Measurements from ENCODE around the gene KRT80. TPM values are rescaled to one million over a fixed set of nuclear protein-coding genes. Genes with fewer than 3 reads are reported as not detected.
A peak's percentile ranks its signal among the peaks of the same experiment; 100 is the strongest.

Gene KRT80
- total RNA-seq, 2 experiments from 2014 or later, result not detected

DNA sequence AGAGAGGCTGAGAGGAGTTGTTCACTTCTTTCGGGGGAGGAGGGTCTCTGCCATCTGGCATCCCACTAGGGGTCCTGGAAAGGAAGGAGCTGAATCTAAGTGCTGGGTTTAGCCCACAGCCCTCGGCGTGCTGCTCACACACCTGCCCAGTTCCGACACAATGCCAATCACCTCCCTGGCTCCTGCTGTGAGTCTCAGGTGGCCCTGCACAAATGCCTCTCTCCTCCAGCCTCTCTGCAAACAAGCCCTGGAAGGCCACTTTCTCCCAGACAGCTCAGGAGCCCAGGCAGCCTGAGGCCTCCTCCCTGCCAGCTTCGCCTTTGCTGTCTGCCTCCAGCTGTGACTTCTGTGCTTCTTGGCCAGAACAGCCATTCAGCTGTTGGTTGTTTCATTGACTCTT, 61.1 kb downstream of the KRT80 start:
- H3K4me3 Mint-ChIP-seq, result no peak overlapping the region
- H3K27ac Mint-ChIP-seq, result no peak overlapping the region
- intact Hi-C loops (cut with DNase I, micrococcal nuclease), result no loop called here
- no peaks in the 10 kb centered on the region for H3K36me3 Mint-ChIP-seq (ENCODE audit: low read depth)
- ATAC-seq (no peak), DNase-seq (no peak)
- peaks cover 13% of the 10 kb centered on the region for H3K27me3 Mint-ChIP-seq
- no peaks in the 10 kb centered on the region for H3K9me3 Mint-ChIP-seq (ENCODE audit: low read depth)
- POLR2A ChIA-PET, result no interaction called here
- CTCF ChIA-PET, result interaction anchor here (1.5 kb wide), 1 partner anchor 9 kb away, joined by 3 read pairs; no protein-coding TSS in a partner anchor
- H3K4me1 Mint-ChIP-seq, result no peaks in the 10 kb centered on the region

DNA sequence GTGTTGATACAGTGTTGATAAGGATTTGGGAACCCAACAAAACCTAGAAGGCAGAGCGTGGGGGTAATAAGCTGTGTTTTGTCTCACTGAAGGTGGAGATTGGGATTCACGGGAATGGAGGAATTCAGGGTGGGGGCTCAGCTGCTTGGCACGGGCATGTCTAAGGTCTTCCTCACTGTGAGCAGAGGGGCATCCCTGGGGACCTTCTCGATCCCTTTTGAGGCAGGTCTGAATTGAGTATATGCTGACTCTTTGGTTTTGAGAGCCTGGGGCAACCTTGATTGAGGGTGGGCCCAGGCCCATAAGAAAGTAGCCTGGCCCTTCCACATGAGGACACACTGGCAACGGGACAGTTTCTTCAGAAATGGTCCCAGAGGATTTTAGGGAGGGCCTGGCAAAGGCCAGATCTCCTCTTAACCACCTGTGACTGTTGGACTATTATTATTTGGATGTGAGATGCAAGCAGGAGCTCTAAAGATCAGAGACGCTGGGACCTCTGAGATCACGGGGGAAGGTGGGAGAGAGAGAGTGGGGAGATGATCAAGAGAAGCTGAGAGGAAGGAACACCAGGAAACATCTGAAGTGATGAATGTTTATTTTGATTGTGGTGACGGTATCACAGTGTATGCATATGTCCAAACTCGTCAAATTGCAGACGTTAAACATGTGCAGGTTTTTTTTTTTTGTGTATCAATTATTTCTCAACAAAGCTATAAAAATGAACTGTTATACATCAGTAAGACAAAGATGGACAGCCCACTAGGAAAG, 63.9 kb downstream of the KRT80 start:
- Mint-ChIP-seq H3K27ac (no peak overlapping the region), H3K4me1 (no peaks in the 10 kb centered on the region), H3K36me3 (ENCODE audit: low read depth) (no peaks in the 10 kb centered on the region), H3K9me3 (ENCODE audit: low read depth) (no peaks in the 10 kb centered on the region), H3K27me3 (peaks cover 15% of the 10 kb centered on the region), H3K4me3 (no peak overlapping the region)
- ATAC-seq (no peak), DNase-seq (no peak)
- CTCF ChIA-PET, result interaction anchor here (0.6 to 1.6 kb wide), 3 partner anchors 9 to 12 kb away, joined by 3 to 9 read pairs (median 6); no protein-coding TSS in a partner anchor
- POLR2A ChIA-PET, result no interaction called here
- intact Hi-C loops (cut with DNase I, micrococcal nuclease), result no loop called here

DNA sequence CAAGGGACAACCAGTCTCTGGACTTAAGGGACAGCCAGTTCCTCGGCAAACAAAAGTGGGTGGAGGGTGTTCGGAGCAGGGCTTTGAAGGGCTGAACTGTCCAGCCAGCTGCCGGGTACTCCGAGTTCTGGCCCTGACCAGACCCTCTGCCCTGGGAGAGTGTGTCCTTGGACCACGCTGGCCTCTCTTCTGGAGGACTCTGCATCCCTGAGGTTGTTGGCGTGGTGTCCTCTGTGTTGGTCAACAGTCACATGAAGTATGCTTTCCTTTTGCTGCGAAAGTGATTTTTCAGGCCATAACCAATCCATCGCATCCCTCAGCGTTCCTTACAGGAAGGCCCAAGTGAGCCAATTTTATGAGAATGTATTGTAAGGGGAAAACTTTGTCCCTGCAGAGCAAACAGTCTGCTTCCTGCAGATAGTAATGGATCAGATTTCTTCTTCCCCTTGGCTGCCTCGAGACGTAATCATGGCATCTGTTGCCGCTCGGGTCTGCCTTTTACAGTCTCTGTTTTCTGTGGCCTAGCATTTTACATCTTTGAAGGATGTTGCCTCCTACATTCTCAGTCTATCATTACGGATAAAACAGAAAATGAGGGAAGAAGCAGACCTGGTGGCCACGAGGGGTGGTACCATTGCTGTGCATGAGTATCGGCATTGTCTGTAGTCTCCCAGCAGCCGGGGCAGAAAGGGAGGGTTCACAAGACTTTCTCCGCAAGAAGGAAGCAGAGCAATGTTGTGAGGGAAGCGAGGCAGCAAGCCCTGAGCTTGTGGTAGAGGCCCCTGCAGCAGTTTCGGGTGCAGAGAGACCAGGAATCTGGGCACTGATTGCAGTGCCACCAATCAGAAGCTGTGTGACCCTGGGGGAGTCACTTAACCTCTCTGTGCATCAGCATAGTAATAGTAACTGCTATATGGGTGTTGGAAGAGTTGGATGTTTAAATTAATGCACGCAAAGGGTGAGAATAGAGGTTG, 64.9 kb downstream of the KRT80 start:
- Mint-ChIP-seq H3K9me3 (ENCODE audit: low read depth) (no peaks in the 10 kb centered on the region), H3K4me3 (no peak overlapping the region), H3K27me3 (peaks cover 15% of the 10 kb centered on the region), H3K4me1 (no peaks in the 10 kb centered on the region), H3K27ac (no peak overlapping the region), H3K36me3 (ENCODE audit: low read depth) (no peaks in the 10 kb centered on the region)
- ATAC-seq, result no peak
- intact Hi-C loops (cut with DNase I, micrococcal nuclease), result no loop called here
- no peak for DNase-seq
- CTCF ChIA-PET, result interaction anchor here (1.0 to 1.6 kb wide), 3 partner anchors 8 to 11 kb away, joined by 3 to 9 read pairs (median 6); no protein-coding TSS in a partner anchor
- POLR2A ChIA-PET, result no interaction called here

DNA sequence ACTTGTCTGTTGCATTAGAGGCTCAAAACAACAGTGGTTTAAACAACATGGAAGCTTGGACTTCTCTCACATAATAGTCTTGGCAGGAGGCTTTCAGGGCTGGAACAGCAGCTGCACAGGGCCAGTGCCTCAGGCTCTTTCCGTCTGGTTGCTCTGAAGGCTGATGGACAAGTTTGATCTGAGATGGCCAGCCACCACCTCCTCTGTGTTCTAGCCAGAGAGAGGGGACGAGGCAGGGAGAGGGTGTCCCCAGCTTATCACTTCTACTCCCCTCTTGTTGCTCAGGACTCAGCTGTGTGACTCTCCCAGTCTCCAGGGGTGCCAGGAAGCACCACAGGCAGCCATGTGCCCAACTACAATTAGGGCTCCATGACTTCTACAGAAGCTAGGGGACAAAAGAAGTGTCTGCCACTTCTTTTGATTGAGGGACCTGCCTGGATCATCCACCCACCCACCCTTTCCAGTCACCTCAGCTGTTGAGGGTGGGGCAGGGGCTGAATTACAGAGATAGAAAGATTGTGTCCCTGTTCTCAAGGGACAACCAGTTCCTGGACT, 65.7 kb downstream of the KRT80 start:
- Mint-ChIP-seq H3K27ac (no peak overlapping the region), H3K9me3 (ENCODE audit: low read depth) (no peaks in the 10 kb centered on the region), H3K36me3 (ENCODE audit: low read depth) (no peaks in the 10 kb centered on the region), H3K4me1 (no peaks in the 10 kb centered on the region), H3K27me3 (peaks cover 20% of the 10 kb centered on the region), H3K4me3 (no peak overlapping the region)
- ChIA-PET CTCF (interaction anchor here (0.5 to 3.8 kb wide), 5 partner anchors 10 to 364 kb away, joined by 3 to 22 read pairs (median 3); no protein-coding TSS in a partner anchor), POLR2A (no interaction called here)
- intact Hi-C loops (cut with DNase I, micrococcal nuclease), result no loop called here
- no peak for ATAC-seq
- no peak for DNase-seq

DNA sequence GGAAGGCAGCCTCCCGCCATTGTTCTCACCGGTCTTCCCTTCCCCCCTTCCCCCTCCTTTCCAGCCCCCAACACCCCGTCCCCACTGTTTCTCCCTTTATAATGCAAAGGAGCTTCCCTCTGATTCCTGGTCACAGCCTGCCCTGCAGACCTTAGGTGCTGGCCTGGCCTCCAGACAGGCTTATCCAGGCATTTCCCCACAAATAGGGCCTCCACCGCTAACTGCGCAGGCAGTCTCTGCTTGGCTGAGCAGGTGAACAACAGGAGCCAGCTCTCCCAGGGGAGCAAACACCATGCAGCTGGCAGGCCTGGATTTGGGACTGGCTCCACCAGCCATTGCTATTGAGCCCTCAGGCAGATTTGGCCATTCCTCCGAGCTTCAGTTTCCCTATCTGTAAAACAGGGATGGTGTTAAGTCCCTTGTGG, 66.3 kb downstream of the KRT80 start:
- no peaks in the 10 kb centered on the region for H3K9me3 Mint-ChIP-seq (ENCODE audit: low read depth)
- H3K27ac Mint-ChIP-seq, result no peak overlapping the region
- ATAC-seq (no peak), DNase-seq (no peak)
- H3K4me3 Mint-ChIP-seq, result no peak overlapping the region
- H3K27me3 Mint-ChIP-seq, result peaks cover 24% of the 10 kb centered on the region
- CTCF ChIA-PET, result interaction anchor here (0.5 to 3.8 kb wide), 6 partner anchors 11 to 363 kb away, joined by 3 to 22 read pairs (median 3); no protein-coding TSS in a partner anchor
- POLR2A ChIA-PET, result interaction anchor here (0.5 kb wide), 1 partner anchor 51 kb away, joined by 3 read pairs; no protein-coding TSS in a partner anchor
- H3K4me1 Mint-ChIP-seq, result no peaks in the 10 kb centered on the region
- H3K36me3 Mint-ChIP-seq (ENCODE audit: low read depth), result no peaks in the 10 kb centered on the region
- intact Hi-C loops (cut with DNase I, micrococcal nuclease), result no loop called here

DNA sequence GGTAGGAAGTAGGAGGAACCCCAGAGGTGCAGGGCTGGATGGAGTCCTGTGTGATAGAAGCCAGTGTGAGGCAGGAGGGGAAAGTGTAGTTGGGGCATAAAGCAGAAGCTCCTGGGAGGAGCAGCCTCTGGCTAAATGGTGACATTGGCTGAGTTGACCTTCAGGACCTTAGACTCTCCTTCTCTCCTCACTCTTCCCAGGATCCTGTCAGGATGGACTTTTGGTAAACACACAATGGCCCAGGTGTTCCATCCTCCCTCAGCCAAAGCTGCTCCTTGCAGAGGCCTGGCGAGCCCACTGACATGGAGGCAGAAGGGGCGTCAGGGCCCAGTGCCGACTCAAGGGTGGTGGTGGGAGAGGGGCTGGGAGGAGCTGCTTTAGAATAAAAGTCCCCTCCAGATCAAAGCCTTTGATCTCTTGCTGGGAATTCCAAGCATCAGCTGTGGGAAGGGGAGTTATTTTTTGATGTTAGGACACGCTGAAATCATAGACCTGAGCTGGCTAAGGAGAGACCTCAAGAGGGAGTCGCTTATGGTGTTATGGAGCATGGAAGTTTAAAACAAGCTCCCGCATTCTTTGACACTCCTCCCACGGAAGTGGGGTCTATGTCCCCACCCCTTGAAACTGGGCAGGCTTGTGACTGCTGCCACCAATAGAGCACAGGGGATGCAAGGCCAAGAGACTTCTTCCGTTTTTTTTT, 68.2 kb downstream of the KRT80 start:
- no peak for DNase-seq
- CTCF ChIA-PET, result interaction anchor here (0.6 to 3.8 kb wide), 9 partner anchors 9 to 872 kb away, joined by 3 to 22 read pairs (median 3); no protein-coding TSS in a partner anchor
- no peaks in the 10 kb centered on the region for H3K36me3 Mint-ChIP-seq (ENCODE audit: low read depth)
- ATAC-seq, result no peak
- no peak overlapping the region for H3K27ac Mint-ChIP-seq
- intact Hi-C loops (cut with DNase I, micrococcal nuclease), result no loop called here
- H3K27me3 Mint-ChIP-seq, result peaks cover 25% of the 10 kb centered on the region
- POLR2A ChIA-PET, result no interaction called here
- peaks cover 11% of the 10 kb centered on the region for H3K4me1 Mint-ChIP-seq
- H3K4me3 Mint-ChIP-seq, result no peak overlapping the region
- H3K9me3 Mint-ChIP-seq (ENCODE audit: low read depth), result no peaks in the 10 kb centered on the region

DNA sequence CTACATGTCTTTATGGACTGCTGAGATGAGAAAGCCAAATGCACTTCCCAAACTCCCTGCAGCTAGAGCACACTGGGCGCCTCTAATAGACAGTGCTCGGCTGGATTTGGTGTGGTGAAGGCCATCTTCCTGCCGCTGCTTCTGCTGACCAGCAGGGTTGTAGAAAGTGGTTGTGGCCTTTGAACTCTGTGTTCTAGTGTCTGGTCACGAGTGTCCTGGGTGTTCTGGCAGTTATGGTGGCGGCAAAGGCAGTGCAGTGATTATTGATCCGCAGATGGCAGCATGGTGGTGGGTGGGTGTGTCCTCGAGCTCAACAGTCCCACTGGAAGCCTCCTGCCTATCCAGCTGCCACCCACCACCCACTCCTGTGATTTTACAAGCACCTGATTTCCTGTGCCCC, 68.9 kb downstream of the KRT80 start:
- Mint-ChIP-seq H3K36me3 (ENCODE audit: low read depth) (no peaks in the 10 kb centered on the region), H3K4me3 (no peak overlapping the region), H3K27ac (no peak overlapping the region), H3K9me3 (ENCODE audit: low read depth) (no peaks in the 10 kb centered on the region), H3K27me3 (peaks cover 25% of the 10 kb centered on the region), H3K4me1 (peaks cover 17% of the 10 kb centered on the region)
- DNase-seq (no peak), ATAC-seq (no peak)
- ChIA-PET CTCF (interaction anchor here (0.6 to 3.8 kb wide), 8 partner anchors 10 to 173 kb away, joined by 3 to 22 read pairs (median 4); no protein-coding TSS in a partner anchor), POLR2A (interaction anchor here (0.6 kb wide), 1 partner anchor 101 kb away, joined by 4 read pairs; no protein-coding TSS in a partner anchor)
- intact Hi-C loops (cut with DNase I, micrococcal nuclease), result no loop called here

DNA sequence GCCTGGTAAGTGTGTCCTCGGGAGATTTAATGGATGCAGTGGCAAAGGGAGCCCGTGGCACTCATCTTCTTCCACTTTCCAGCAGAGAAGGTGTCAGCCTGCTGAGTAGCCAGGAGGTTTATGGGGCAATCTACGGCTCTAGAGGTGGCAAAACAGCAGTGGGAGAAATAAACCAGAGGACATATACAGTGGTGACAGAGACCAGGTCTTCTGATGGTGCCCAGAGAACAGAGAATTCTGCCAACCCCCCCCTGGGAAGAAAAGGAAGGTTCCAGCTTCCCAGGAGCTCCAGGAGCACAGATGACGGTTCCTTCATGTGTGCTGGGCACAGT, 69.3 kb downstream of the KRT80 start:
- Mint-ChIP-seq H3K4me3 (no peak overlapping the region), H3K27me3 (peaks cover 25% of the 10 kb centered on the region), H3K36me3 (ENCODE audit: low read depth) (no peaks in the 10 kb centered on the region), H3K27ac (no peak overlapping the region), H3K4me1 (peaks cover 17% of the 10 kb centered on the region), H3K9me3 (ENCODE audit: low read depth) (no peaks in the 10 kb centered on the region)
- CTCF ChIA-PET, result interaction anchor here (0.5 to 3.8 kb wide), 9 partner anchors 10 to 172 kb away, joined by 3 to 23 read pairs (median 3); no protein-coding TSS in a partner anchor
- DNase-seq, result no peak
- intact Hi-C loops (cut with DNase I, micrococcal nuclease), result no loop called here
- ATAC-seq, result no peak
- POLR2A ChIA-PET, result no interaction called here

DNA sequence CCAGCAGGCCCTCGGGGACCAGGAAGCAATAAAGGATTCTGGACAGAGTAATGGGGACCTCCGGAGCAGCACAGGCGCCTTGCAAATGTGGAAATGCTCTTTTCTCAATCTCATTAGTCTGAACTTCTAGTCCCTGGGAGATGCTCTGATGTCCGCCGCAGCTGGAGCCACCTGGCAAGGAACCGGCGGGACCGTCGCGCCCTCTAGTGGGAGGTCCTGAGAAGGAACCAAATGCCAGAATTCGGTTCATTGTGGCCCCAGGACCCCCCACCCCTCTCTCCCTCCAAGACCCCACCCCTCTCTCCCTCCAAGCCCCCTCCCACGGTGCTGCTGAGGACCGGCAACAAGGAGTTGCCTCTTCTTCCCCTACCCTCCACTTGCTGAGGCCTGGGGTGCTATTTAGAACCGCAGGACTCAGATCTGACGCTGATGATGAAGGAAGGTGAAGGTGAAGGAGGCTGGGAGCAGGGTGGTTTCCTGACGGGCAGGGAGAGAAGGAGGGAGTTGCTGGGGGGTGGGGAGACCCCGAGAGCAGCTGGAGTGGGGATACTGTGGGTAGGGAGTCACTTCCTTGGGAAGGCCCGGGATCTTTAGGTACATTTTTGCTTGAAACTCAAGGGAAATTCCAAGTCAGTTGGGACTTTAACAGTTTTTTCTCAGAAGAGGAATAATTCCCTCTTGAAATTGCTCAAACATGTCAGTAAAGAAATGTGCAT, 69.8 kb downstream of the KRT80 start:
- Mint-ChIP-seq H3K36me3 (ENCODE audit: low read depth) (no peaks in the 10 kb centered on the region), H3K4me3 (no peak overlapping the region), H3K4me1 (peaks cover 19% of the 10 kb centered on the region), H3K27me3 (peaks cover 20% of the 10 kb centered on the region), H3K9me3 (ENCODE audit: low read depth) (no peaks in the 10 kb centered on the region), H3K27ac (no peak overlapping the region)
- intact Hi-C loops (cut with DNase I, micrococcal nuclease), result loop anchor here in 1 of 2 experiments (2.0 kb wide), 1 partner anchor 129 kb away; no protein-coding TSS in a partner anchor
- CTCF ChIA-PET, result interaction anchor here (0.5 to 1.6 kb wide), 13 partner anchors 8 to 198 kb away, joined by 3 to 23 read pairs (median 3); no protein-coding TSS in a partner anchor
- POLR2A ChIA-PET, result no interaction called here
- ATAC-seq (no peak), DNase-seq (peak; percentile 84)

Data from activated CD4-positive, alpha-beta T cell treated with anti-CD3 and anti-CD28 coated beads for 36 hours (primary cell).